Gastroesophageal sphincter (tissue), 4 donors: ENCODE measurements around the gene KRTAP10-8. TPM values are rescaled to one million over a fixed set of nuclear protein-coding genes. Genes with fewer than 3 reads are reported as not detected.
"Not testable (repeated sequence)": the region's sequence is repeated elsewhere in the genome, so short reads cannot be mapped to it uniquely, and the experiment has no call there.

Experiments used
- ATAC-seq: fragments of 150-250 bp; one replicate; pipeline ENCODE4 v1.9.1; 2016; ENCODE audit warnings: mild to moderate bottlenecking, moderate library complexity
- H3K27ac ChIP-seq, 4 donors: fragments of 200-600 bp; sonication (generic) in 3 of 4; 1 replicate in 3 of 4; 2 replicates in 1 of 4; pipeline ENCODE4 v1.5.1; 2016 to 2019
- H3K27me3 ChIP-seq: fragments of 200-600 bp; sonication (generic); one replicate; pipeline ENCODE4 v1.5.1; 2019
- H3K36me3 ChIP-seq, 2 donors: fragments of 200-600 bp; sonication (generic); one replicate each; pipeline ENCODE4 v1.5.1; 2019; ENCODE audit warnings: control low read depth in 1 of 2
- H3K4me1 ChIP-seq, 3 donors: fragments of 200-600 bp; sonication (generic); 1 replicate in 2 of 3; 2 replicates in 1 of 3; pipeline ENCODE4 v1.5.1; 2016 to 2019; ENCODE audit warnings: control low read depth in 2 of 3
- H3K4me3 ChIP-seq, 2 donors: fragments of 200-600 bp; sonication (generic); one replicate each; pipeline ENCODE4 v1.5.1; 2019; ENCODE audit warnings: mild to moderate bottlenecking in 1 of 2, moderate library complexity in 1 of 2
- H3K9me3 ChIP-seq, 3 donors: fragments of 200-600 bp; sonication (generic); one replicate each; pipeline ENCODE4 v1.5.1; 2017 to 2019; ENCODE audit warnings: control low read depth in 2 of 3
- CTCF ChIP-seq, 4 experiments: fragments of 200-600 bp in 2 of 4; fragments of 450-650 bp in 2 of 4; sonication (generic) in 1 of 4; IDR thresholded peaks; one replicate each; pipeline ENCODE4 v1.5.1; 2017 to 2019; ENCODE audit warnings: antibody characterized with exemption in 4 of 4, mild to moderate bottlenecking in 2 of 4, moderate library complexity in 2 of 4
- EP300 ChIP-seq: sonication (generic); formaldehyde crosslinking; IDR thresholded peaks from one replicate; pipeline ENCODE4 v1.6.1; 2017; ENCODE audit warnings: antibody characterized with exemption, mild to moderate bottlenecking
- POLR2A ChIP-seq, 2 donors: fragments of 450-650 bp; IDR thresholded peaks; one replicate each; pipeline ENCODE4 v1.6.1; 2017; ENCODE audit warnings: antibody characterized with exemption in 2 of 2, mild to moderate bottlenecking in 2 of 2, moderate library complexity in 1 of 2
- POLR2AphosphoS5 ChIP-seq: sonication (generic); formaldehyde crosslinking; IDR thresholded peaks from one replicate; pipeline ENCODE4 v1.6.1; 2017; ENCODE audit warnings: antibody characterized with exemption
- WGBS, 2 donors: methylation state at CpG; one replicate each; pipeline ENCODE4 v1.1.5; 2018; ENCODE audit warnings: low coverage in 1 of 2; 5-methylcytosine and 5-hydroxymethylcytosine counted together
- total RNA-seq, 4 donors: library from RNA; depleted of rRNA; stranded (reverse); fragments of >200 nt; gene quantifications; one replicate each; pipeline ENCODE4 v1.1.0, GENCODE V29; 2016

Gene KRTAP10-8
- total RNA-seq, 4 donors from 2014 or later, result not detected

DNA sequence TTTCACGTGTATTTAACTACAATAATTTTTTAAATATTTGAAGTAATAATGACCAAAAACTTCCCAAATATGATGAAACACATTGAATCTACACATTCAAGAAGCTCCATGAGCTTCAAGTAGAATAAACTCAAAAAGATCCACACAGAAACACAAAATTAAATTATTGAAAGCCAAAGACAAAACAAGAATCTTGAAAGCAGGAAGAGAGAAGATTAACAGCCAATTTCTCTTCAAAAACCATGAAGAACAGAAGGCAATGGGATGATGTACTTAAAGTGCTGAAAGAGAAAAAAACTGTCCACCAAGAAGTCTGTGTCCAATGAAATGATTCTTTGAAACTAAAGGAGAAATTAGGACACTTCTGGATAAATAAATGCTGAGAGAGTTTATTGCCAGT lies 20.2 kb downstream of the KRTAP10-8 start:
- peaks cover 37% of the 10 kb centered on the region for H3K27me3 ChIP-seq
- H3K27ac ChIP-seq, result no peak overlapping the region
- H3K36me3 ChIP-seq, result no peaks in the 10 kb centered on the region
- no peak overlapping the region for H3K4me3 ChIP-seq
- TF ChIP-seq POLR2AphosphoS5 (no peak), EP300 (no peak), CTCF (IDR thresholded peaks at IDR 0.05) (no peak), POLR2A (IDR thresholded peaks at IDR 0.05) (no peak)
- no peak for ATAC-seq
- H3K9me3 ChIP-seq, result peaks cover 0 to 45% (median 0%) of the 10 kb centered on the region in 3 donors
- no peaks in the 10 kb centered on the region for H3K4me1 ChIP-seq
- 63 to 72% methylated on average over 1 of the region's 1 CpG for WGBS, 2 donors

GRCh38 chr21:44636209-44637017 lies 24.5 kb downstream of the KRTAP10-8 start:
- TF ChIP-seq POLR2A (IDR thresholded peaks at IDR 0.05), result no peak
- TF ChIP-seq EP300, result no peak
- TF ChIP-seq CTCF (IDR thresholded peaks at IDR 0.05), result no peak
- WGBS, 2 donors, result 79% methylated on average over 5 of the region's 15 CpGs; no CpG with 5 or more reads in 1 of the 2 donors
- H3K27me3 ChIP-seq, result peaks cover 52% of the 10 kb centered on the region

GRCh38 chr21:44637018-44637850 lies 25.4 kb downstream of the KRTAP10-8 start, which contains the start of gene KRTAP10-10:
TSS of gene KRTAP10-10 (plus strand) at chr21:44637356. CDS start at chr21:44637418, 62 bp downstream.
- WGBS, 2 donors, result 40% methylated on average over 2 of the region's 21 CpGs; no CpG with 5 or more reads in 1 of the 2 donors
- no peaks in the 10 kb centered on the region for H3K36me3 ChIP-seq
- no peak for ATAC-seq
- peaks cover 52% of the 10 kb centered on the region for H3K27me3 ChIP-seq
- peaks cover 0 to 30% (median 0%) of the 10 kb centered on the region in 3 donors for H3K9me3 ChIP-seq
- H3K4me3 ChIP-seq, result no peak within 1 kb of the TSS
- H3K27ac ChIP-seq, result no peak within 1 kb of the TSS
- no peaks in the 10 kb centered on the region for H3K4me1 ChIP-seq
- no peak for TF ChIP-seq EP300

More at GRCh38 chr21:44636209-44637017, 24.5 kb downstream of the KRTAP10-8 start:
- no peak overlapping the region for H3K27ac ChIP-seq
- no peaks in the 10 kb centered on the region for H3K4me1 ChIP-seq
- peaks cover 0 to 35% (median 0%) of the 10 kb centered on the region in 3 donors for H3K9me3 ChIP-seq
- no peak for ATAC-seq
- H3K4me3 ChIP-seq, result no peak overlapping the region
- no peaks in the 10 kb centered on the region for H3K36me3 ChIP-seq

DNA sequence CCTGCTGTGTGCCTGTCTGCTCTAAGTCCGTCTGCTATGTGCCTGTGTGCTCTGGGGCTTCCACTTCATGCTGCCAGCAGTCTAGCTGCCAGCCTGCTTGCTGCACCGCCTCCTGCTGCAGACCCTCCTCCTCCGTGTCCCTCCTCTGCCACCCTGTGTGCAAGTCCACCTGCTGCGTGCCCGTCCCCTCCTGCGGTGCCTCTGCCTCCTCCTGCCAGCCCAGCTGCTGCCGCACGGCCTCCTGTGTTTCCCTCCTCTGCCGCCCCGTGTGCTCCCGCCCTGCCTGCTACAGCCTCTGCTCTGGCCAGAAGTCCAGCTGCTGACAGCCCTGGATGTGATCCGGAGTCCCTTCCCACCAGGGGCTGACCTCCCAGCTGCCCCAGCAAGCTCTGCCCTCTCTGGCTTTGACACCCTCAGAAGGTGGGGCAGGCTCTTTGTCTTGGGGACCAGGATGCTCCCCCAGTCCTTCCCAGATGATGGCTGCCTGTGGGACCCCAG lies 26.0 kb downstream of the KRTAP10-8 start:
- not testable (repeated sequence) for H3K4me3 ChIP-seq, ATAC-seq, H3K4me1 ChIP-seq, H3K27ac ChIP-seq, H3K36me3 ChIP-seq
- H3K9me3 ChIP-seq, result peaks cover 0 to 27% (median 0%) of the 10 kb centered on the region in 3 donors
- peaks cover 52% of the 10 kb centered on the region for H3K27me3 ChIP-seq
- WGBS, 2 donors, result 60% methylated on average over 1 of the region's 12 CpGs; no CpG with 5 or more reads in 1 of the 2 donors

DNA sequence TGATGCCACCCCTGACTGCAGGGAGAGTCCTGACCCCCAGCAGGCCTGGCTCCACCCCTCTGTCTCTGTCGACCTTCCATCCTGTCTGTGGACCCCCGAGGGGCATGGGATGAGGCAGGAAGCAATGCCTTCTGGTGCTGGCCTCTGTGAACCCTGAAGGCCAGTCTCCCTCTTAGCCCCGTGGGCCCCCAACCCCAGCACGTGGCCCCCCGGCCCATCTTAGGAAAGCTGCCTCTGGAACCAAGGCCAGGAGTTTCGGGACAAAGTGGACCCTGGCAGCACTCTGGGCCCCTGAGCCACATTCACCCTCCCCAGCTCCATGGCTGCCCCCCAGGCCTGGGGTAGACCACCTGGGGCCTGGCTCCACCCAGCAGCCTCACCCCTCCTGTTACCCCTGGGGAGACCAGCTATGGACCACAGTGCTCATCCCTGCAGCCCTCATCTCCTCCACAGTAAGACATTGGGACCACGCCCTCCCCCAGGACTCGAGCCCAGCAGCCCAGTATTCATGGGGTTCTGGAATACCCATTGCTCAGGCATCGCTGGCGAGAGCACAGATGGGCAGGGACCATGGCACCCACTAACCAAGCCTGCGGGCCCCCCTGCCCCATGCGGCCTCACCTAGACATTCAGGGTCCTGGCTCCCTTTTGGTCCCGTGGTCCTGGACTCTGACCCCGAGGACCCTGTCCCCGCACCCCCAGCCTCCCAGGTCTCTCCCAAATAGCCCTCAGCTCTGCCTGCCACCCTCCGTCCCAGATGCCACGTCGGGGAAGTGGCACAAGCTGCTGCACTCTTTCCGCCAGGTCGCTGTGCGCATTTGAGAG lies 26.8 kb downstream of the KRTAP10-8 start:
- peaks cover 52% of the 10 kb centered on the region for H3K27me3 ChIP-seq
- H3K4me1 ChIP-seq, ATAC-seq, H3K4me3 ChIP-seq, H3K27ac ChIP-seq, H3K36me3 ChIP-seq: not testable (repeated sequence)
- 70% methylated on average over 2 of the region's 21 CpGs; no CpG with 5 or more reads in 1 of the 2 donors for WGBS, 2 donors
- H3K9me3 ChIP-seq, result peaks cover 0 to 32% (median 0%) of the 10 kb centered on the region in 3 donors

DNA sequence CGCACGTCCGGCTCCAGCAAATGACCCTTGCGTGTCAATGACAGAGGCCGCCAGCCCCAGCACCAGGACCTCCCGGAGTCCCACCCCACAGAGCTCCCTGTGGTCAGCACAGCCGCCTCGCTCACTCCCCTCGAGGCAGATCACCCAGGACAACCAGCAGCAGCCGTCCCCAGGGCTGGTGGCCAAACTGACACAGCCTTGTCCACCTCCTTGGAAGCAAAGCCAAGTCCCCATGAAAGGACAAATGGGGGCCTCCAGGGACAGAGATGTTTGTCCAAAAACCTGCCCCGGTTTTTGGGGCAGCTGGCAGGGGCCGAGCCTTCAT lies 27.4 kb downstream of the KRTAP10-8 start:
- TF ChIP-seq POLR2AphosphoS5, result no peak
- no peak for TF ChIP-seq POLR2A (IDR thresholded peaks at IDR 0.05)
- H3K4me3 ChIP-seq, result no peak overlapping the region
- no peaks in the 10 kb centered on the region for H3K36me3 ChIP-seq
- no peak overlapping the region for H3K27ac ChIP-seq
- no CpG with 5 or more reads among the region's 12 CpGs for WGBS, 2 donors
- ATAC-seq, result no peak
- H3K4me1 ChIP-seq, result no peaks in the 10 kb centered on the region
- H3K27me3 ChIP-seq, result peaks cover 55% of the 10 kb centered on the region
- H3K9me3 ChIP-seq, result peaks cover 0 to 36% (median 0%) of the 10 kb centered on the region in 3 donors
